ENCODE results near the gene SLC12A4. TPM values are rescaled to one million over a fixed set of nuclear protein-coding genes. Genes with fewer than 3 reads are reported as not detected.

The SLC12A4 gene
- total RNA-seq, result 97.5 and 105 TPM in 2 replicates

DNA sequence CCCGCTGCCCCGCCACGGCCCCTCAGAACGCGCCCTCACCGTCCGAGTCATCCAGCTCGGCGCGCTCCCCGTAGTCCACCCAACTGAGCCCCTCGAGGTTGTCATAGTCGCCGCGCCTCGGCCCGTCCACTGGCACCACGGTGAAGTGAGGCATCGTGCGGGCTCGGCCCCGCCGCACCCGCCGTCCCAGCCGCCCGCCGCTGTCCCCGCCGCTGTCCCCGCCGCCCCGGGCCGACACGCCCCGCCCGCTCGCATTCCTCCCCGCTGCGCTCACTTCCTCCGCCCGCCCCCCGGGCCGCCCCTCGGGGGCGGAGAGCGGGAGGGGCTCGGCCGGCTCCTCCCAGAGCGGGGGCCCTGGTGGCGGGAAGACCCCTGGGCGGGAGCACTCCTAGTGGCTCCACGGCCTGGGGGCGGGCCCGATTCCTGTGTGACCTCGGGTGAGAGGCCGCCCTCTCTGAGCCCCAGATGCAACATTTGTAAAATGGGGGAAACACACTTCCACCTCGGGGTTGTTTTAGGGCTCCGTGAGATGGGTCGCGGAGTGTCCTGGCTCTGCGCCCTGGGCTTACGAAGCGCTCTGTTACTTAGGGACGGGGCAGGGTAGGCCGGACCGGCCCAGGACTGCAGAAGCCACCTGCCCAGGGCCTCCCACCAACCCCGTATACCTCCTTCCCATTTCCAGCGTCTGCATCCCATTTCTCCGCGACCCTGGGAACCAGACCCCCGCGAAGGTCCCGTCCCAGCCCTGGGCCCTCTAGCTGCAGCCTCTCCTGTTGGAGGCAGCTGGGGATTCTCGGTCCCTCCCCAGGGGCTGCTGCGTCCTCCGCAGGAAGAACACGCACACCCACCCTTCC, at the start of gene SLC12A4:
Gene SLC12A4 (minus strand): TSS at position 238 of the 854 bp plus-strand sequence. CDS start 84 bp downstream, at position 154.

GRCh38 chr16:68015681-68016080, 47.2 kb upstream of the SLC12A4 start, which contains the start of gene DPEP2NB:
Gene DPEP2NB (minus strand): TSS chr16:68015911. CDS start chr16:68015770, 141 bp downstream.

DNA sequence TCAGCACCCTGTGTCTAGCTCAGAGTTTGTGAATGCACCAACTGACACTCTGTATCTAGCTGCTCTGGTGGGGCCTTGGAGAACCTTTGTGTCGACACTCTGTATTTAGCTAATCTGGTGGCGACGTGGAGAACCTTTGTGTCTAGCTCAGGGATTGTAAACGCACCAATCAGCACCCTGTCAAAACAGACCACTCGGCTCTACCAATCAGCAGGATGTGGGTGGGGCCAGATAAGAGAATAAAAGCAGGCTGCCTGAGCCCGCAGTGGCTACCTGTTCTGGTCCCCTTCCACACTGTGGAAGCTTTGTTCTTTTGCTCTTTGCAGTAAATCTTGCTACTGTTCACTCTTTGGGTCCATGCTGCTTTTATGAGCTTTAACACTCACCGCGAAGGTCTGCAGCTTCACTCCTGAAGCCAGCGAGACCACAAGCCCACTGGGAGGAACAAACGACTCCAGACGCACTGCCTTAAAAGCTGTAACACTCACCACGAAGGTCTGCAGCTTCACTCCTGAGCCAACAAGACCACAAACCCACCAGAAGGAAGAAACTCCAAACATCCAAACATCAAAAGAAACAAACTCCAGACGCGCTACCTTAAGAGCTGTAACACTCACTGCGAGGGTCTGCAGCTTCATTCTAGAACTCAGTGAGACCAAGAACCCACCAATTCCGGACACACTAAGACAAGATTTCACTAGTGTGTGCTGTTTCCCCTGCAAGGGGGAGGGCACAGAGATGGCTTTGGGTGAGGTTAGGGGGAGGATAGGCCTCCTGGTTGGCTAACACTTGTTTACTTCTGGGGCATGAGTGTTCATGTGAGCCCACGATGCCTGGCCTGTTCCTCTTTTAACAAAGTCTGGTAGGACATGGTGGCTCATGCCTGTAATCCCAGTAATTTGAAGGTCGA, 30.6 kb upstream of the SLC12A4 start, which contains the start of gene DPEP2:
Gene DPEP2 (minus strand): TSS at position 706 of the 910 bp plus-strand sequence. CDS start 6,272 bp downstream, outside the sequence.

DNA sequence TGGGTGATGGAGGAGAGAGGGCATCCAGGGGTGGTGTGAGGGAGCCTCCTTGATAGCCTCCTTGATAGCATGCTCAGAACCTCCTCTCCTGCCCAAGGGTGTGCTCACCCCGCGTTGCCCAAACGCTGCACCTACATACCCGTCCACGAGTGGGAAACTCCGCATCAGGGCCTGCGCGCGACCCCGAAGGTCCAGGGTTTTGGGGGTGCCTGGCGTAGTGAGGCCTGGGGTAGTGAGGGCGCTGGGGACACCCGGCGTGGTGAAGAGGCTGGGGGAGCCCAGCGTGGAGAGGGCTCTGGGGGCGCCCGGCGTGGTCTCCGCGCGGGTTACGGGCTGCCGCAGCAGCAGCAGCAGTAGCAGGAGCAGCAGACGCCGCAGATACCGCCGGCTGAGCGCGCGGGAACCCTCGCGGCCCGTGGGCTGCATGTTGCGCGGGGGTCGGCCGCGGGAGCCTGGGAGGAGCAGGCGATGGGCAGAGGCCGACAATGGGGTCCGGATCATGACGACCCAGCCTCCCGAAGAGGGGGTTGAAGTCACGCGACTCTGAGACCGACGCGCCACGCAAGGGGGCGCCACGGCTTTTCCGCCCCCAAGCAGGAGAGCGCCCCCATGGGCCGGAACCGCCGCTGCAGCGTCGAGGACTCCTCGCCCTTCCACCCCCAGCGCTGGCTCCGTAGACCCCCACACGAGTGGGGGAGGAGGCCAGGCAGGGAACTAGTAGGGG, 11.7 kb upstream of the SLC12A4 start, which contains the start of gene DPEP3:
Gene DPEP3 (minus strand): TSS at position 545 of the 724 bp plus-strand sequence. CDS start 119 bp downstream, at position 426.

DNA sequence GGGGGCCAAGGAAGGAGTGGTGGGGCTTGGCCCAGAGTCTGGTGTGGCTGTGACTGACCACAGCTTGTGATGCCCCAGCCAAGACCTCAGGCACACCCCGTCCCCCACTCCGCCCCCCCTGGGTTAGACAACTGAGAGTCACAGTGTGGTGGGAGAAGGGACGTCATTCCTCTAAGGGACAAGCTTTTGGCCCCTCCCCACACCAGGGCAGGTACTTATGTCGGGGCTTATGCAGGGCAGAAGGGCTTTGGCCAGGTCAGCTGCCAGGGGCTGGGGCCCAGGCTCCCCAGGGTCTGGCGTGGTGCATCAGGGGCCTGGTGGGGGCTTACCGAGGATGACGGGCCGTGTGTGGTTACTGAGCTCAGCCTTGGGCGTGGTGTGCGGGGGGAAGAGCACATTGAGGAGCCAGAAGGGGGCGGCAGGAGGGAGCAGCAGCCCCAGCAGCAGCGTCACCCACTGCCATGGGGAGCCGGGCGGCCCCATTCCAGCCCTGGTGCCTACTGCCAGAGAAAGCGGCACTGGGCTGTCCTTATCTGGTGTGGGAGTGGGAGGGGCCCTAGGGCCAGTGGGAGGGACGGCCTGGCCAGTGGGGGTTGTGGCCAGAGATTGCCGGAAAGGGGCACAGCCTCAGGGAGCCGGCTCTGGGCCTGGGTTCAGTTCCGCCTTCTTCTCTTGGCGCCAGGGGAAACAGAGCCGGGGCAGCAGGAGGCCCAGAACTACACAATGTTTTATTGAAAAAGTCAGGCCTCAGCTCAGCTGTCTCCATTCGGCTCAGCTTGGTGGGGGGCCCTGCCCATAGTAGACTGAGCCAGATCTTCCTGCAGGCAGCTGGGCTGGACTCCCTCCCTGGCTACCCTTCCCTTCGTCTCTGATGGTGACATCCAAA, 24.6 kb downstream of the SLC12A4 start, which contains the start of gene LCAT:
Gene LCAT (minus strand): TSS at position 502 of the 886 bp plus-strand sequence. CDS start 19 bp downstream, at position 483.

DNA sequence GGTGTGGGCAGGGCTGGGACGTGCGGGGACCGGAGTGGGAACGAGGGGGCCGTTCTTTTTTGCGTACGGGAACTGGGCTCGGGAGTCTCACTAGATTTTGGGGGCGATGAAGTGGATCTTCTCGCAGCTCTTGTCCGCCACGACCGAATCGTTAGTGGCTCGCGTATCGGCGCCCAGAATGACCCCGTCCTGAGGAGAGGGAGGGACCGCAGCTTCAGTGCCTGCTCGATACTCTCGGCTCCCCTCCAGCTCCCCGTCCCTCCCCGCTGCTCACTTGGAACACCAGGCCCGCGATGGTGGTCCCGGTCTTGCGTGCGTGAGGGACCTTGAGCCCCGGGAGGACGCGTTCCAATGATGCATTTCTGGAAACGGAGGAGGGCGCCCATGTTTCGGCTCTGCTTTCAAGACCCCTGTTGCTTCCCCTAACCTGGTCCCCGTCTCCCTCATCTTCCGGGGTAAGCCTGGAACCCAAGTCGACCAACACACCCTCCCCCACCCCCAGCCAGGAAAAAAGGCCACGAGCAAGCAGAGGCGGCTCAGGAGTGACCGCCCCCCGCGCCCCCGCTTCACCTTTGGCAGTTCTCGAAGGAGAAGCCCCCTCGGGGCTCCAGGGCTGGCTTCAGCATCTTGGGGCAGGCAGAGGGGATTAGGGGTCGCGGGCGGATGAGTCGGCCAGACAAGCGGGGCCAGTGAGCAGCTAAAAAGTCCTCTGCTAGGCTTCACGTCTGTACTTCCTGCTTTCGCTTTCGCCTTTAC, 32.1 kb downstream of the SLC12A4 start, which contains the start of gene PSMB10:
Gene PSMB10 (minus strand): TSS at position 727 of the 756 bp plus-strand sequence. CDS start 101 bp downstream, at position 626.

DNA sequence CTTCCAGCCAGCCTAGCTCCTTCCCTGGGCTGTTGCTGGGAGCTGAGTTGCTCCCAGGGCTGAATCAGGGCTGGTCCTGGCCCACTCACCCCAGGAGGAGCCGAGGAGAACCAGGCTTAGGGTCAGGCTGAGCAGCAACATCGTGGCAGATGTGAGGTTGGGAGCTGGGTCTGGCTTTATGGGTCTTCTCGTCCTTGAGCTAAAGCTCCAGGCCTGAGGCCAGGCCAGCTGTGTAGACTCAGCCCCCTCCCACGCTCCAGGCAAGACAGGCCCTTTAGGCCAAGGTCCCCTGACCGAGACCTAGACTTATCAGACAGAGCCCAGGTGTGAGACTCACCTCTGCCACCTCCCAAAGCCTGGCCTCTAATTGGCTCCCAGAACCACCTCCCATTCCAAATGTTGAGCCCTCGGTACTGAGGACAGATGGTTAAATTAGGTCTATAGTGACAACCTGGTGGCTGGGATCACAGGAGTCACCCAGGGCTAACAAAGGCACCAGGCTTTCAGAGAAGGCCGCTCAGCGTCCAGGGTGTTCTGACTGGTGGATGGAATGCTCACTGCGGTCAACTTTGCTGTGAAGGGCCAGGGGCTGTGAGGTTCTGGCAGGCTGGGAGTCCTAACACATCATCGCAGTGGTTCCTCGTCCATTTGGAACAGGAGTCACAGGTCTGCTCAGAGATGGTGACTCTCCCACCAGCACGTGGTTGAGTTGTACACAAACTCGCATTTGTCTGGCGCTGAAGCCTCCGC, 36.5 kb downstream of the SLC12A4 start, which contains the start of gene CTRL:
Gene CTRL (minus strand): TSS at position 151 of the 750 bp plus-strand sequence. CDS start 10 bp downstream, at position 141.

Small RNA genes within 50 kb of the gene (small RNA-seq; reads per million reads assigned to genes)
- 1.2 reads per million, percentile 51 among the genes with 10 or more reads in this experiment for gene RNU6-359P (ENCODE audit: low replicate concordance)

Other genes with a start within 250 kb of the SLC12A4 start
- 12.0 and 22.6 TPM in 2 replicates for gene GFOD2, start 249.3 kb downstream of the SLC12A4 start, total RNA-seq
- gene RANBP10, start 162.1 kb downstream of the SLC12A4 start, total RNA-seq, result 6.4 and 7.7 TPM in 2 replicates
- gene TSNAXIP1, start 161.7 kb downstream of the SLC12A4 start, total RNA-seq, result 0.88 and 1.0 TPM in 2 replicates
- 26.0 and 39.4 TPM in 2 replicates for gene THAP11, start 126.3 kb downstream of the SLC12A4 start, total RNA-seq
- gene NUTF2, start 121.7 kb downstream of the SLC12A4 start, total RNA-seq, result 159 and 180 TPM in 2 replicates
- gene CENPT, start 120.9 kb downstream of the SLC12A4 start, total RNA-seq, result 21.4 and 52.3 TPM in 2 replicates
- 61.1 and 85.3 TPM in 2 replicates for gene EDC4, start 95.6 kb downstream of the SLC12A4 start, total RNA-seq
- gene NRN1L, start 83.8 kb downstream of the SLC12A4 start, total RNA-seq, result 1.0 TPM in 1 of 2 replicates, not detected in the other
- gene PSKH1, start 75.4 kb downstream of the SLC12A4 start, total RNA-seq, result 18.6 and 23.9 TPM in 2 replicates
- gene CTRL, start 36.8 kb downstream of the SLC12A4 start, total RNA-seq, result 0.29 and 2.0 TPM in 2 replicates
- 48.4 and 51.4 TPM in 2 replicates for gene PSMB10, start 31.8 kb downstream of the SLC12A4 start, total RNA-seq
- 6.4 and 10.7 TPM in 2 replicates for gene LCAT, start 24.5 kb downstream of the SLC12A4 start, total RNA-seq
- not detected in 2 replicates for gene DPEP3, start 11.9 kb upstream of the SLC12A4 start, total RNA-seq
- not detected in 2 replicates for gene DPEP2, start 30.8 kb upstream of the SLC12A4 start, total RNA-seq
- gene DPEP2NB, start 47.3 kb upstream of the SLC12A4 start, total RNA-seq, result not detected in 2 replicates
- gene DDX28, start 54.6 kb upstream of the SLC12A4 start, total RNA-seq, result 11.2 and 15.3 TPM in 2 replicates
- gene DUS2, start 54.6 kb upstream of the SLC12A4 start, total RNA-seq, result 11.4 and 21.0 TPM in 2 replicates
- 19.7 and 34.5 TPM in 2 replicates for gene NFATC3, start 116.7 kb upstream of the SLC12A4 start, total RNA-seq